Breast epithelium (tissue), 3 donors: Measurements from ENCODE around the gene ACP3.

ENCODE experiments used
- CTCF ChIP-seq, 3 donors: fragments of 450-650 bp; IDR thresholded peaks; one replicate each; pipeline ENCODE4 v1.5.1; 2016 to 2017; ENCODE audit warnings: antibody characterized with exemption in 3 of 3, mild to moderate bottlenecking in 3 of 3, moderate library complexity in 3 of 3
- POLR2A ChIP-seq: fragments of 450-650 bp; IDR thresholded peaks from one replicate; pipeline ENCODE4 v1.6.1; 2016; ENCODE audit warnings: antibody characterized with exemption, mild to moderate bottlenecking, moderate library complexity
- POLR2AphosphoS5 ChIP-seq, 3 donors: sonication (generic); formaldehyde crosslinking; IDR thresholded peaks; one replicate each; pipeline ENCODE4 v1.6.1; 2017; ENCODE audit warnings: antibody characterized with exemption in 3 of 3

GRCh38 chr3:132342610-132343009, 25.4 kb downstream of the ACP3 start:
- TF ChIP-seq CTCF (IDR thresholded peaks at IDR 0.05) = no peak
- no peak for TF ChIP-seq POLR2AphosphoS5 (IDR thresholded peaks at IDR 0.05)
- no peak for TF ChIP-seq POLR2A
